Bronchial epithelial cell (primary cell): ENCODE data around the gene OR13C9. TPM values are rescaled to one million over a fixed set of nuclear protein-coding genes. Genes with fewer than 3 reads are reported as not detected.
"Not testable (repeated sequence)": the region's sequence is repeated elsewhere in the genome, so short reads cannot be mapped to it uniquely, and the experiment has no call there.

Experiments
- DNase-seq: peaks from one replicate; pipeline ENCODE4 v3.0.0-alpha.2; 2010; ENCODE audit warnings: low read depth
- FAIRE-seq: peaks from 2 replicates; lab custom pipeline; 2011; peaks lifted over from hg19 to GRCh38; lab: Jason Lieb, UNC
- H3K27me3 ChIP-seq: 2 replicates; pipeline ENCODE4 v1.5.1; 2011; ENCODE audit warnings: low read length; ENCODE audit not compliant: control insufficient read depth, insufficient read depth
- H3K36me3 ChIP-seq: 2 replicates; pipeline ENCODE4 v1.5.1; 2011; ENCODE audit warnings: low read length; ENCODE audit not compliant: control insufficient read depth, insufficient read depth
- H3K4me3 ChIP-seq: 2 replicates; pipeline ENCODE4 v1.5.1; 2011; ENCODE audit warnings: mild to moderate bottlenecking, low read depth, low read length, control low read depth
- CTCF ChIP-seq: IDR thresholded peaks from 2 replicates; pipeline ENCODE4 v1.5.1; 2011; ENCODE audit warnings: mild to moderate bottlenecking, moderate library complexity, low read length, control low read depth, inconsistent platforms; ENCODE audit not compliant: insufficient read depth, severe bottlenecking
- total RNA-seq: library from RNA; depleted of rRNA; stranded (reverse); fragments of >200 nt; gene quantifications from 2 replicates; pipeline ENCODE4 v1.2.1, GENCODE V29; 2014

The OR13C9 gene, protein sequence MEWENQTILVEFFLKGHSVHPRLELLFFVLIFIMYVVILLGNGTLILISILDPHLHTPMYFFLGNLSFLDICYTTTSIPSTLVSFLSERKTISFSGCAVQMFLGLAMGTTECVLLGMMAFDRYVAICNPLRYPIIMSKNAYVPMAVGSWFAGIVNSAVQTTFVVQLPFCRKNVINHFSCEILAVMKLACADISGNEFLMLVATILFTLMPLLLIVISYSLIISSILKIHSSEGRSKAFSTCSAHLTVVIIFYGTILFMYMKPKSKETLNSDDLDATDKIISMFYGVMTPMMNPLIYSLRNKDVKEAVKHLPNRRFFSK
- total RNA-seq, result not detected in 2 replicates

- no peak for FAIRE-seq
- TF ChIP-seq CTCF, result no peak
- H3K36me3 ChIP-seq, result no peaks in the 10 kb centered on the region
- H3K4me3 ChIP-seq, result no peak within 1 kb of the TSS
- DNase-seq, result no peak
- no peaks in the 10 kb centered on the region for H3K27me3 ChIP-seq
Observed at GRCh38 chr9:104618104-104618503, at the start of gene OR13C9. OR13C9 (minus strand) TSS chr9:104618204; CDS start chr9:104618204, 0 bp downstream.

DNA sequence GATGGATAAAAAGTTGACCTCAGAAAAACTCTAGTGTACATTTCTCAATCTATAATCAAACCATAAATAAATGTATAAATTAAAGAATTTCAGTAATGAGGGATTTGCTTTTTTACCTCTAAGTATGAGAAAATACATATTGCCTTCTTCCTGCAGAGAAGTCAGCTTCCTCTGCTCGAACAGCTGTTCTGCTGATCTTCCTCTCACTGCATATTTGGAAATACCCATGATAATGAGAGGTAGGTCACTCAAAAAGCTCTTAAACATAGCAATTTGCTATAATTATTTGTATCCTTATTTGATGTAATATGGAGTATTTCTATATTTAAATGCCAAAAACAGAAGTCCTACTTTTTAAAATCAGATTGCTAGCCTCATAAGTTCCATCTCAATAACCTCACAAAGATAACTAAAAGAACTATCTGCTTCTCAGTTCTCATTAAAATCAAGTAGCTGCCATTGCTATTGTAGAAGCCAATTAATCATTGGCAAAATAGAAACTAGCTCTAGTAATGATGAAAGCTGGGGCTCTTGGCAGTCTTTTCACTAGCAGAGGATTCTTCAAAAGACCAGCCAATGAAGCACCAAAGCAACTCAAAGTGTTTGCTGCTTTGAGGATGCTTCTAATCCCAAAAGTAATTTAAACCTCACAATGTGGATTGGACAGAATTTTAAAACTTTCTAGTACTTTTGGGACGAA is 40.6 kb upstream of the OR13C9 start:
- Histone ChIP-seq H3K36me3 (no peaks in the 10 kb centered on the region), H3K4me3 (no peak overlapping the region), H3K27me3 (no peaks in the 10 kb centered on the region)
- TF ChIP-seq CTCF, result no peak
- no peak for FAIRE-seq
- DNase-seq, result no peak

DNA sequence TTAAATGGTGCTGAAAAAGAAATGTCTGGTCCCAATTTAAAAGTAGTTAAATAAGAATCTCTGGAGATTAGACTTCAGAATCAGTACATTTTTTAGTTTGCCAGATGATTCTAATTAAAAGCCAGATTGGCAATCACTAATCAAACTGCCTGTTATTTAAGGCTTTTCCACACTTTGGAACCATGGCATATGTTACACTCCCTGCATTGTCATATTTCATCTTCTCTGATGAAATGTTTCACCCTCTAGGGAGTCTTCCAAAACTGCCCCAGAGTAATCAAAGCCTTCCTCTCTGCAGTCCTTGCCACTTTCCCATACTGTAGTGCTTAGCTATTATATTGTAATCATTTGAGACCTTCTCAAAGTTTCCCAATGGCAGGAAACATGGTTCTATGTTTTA is 17.5 kb upstream of the OR13C9 start:
- DNase-seq (no peak), FAIRE-seq (no peak)
- Histone ChIP-seq H3K36me3 (no peaks in the 10 kb centered on the region), H3K27me3 (no peaks in the 10 kb centered on the region), H3K4me3 (no peak overlapping the region)
- no peak for TF ChIP-seq CTCF

DNA sequence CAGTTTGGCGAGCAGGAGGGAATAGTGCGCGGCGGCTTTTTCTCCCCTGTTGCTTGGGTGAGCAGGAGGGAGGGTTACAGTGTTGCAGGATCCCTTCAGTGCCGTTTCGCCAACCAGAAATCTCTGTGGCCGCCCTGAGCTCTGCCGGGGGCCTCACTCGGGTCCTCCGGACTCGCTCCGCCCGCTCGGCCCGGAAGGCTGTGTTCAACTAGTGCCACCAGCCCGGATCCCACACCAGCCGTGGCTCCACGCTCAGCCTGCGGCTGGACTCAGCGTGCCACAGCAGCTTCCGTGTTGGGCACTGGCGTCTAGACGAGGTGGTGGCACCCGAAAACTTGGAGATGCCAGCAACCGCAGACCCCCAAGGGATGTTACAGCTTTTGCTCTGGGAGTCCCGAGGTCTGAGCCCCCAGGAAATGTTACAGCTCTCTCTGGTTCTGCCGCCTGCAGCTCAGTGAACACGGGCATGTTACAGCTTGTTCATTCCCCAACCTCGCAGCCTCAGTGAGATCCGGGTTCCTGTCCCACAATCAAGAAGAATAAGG is 16.0 kb upstream of the OR13C9 start:
- TF ChIP-seq CTCF, result no peak
- H3K4me3 ChIP-seq, result no peak overlapping the region
- no peaks in the 10 kb centered on the region for H3K27me3 ChIP-seq
- no peak for FAIRE-seq
- DNase-seq, result no peak
- H3K36me3 ChIP-seq, result no peaks in the 10 kb centered on the region

DNA sequence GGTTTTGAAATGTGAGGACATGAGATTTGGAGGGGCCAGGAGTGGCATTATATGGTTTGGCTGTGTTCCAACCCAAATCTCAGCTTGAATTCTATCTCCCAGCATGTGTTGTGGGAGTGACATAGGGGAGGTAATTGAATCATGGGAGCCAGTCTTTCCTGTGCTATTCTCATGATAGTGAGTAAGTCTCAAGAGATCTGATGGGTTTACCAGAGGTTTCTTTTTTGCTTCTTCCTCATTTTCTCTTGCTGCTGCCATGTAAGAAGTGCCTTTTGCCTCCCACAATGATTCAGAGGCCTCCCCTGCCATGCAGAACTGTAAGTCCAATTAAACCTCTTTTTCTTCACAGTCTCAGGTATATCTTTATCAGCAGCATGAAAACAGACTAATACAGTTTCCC is 8.0 kb upstream of the OR13C9 start:
- DNase-seq, FAIRE-seq, H3K27me3 ChIP-seq, H3K4me3 ChIP-seq, H3K36me3 ChIP-seq: not testable (repeated sequence)

- DNase-seq, result no peak
- TF ChIP-seq CTCF, result no peak
- Histone ChIP-seq H3K4me3 (no peak overlapping the region), H3K36me3 (no peaks in the 10 kb centered on the region), H3K27me3 (no peaks in the 10 kb centered on the region)
- no peak for FAIRE-seq
Observed at GRCh38 chr9:104617418-104617817, 586 bp downstream of the OR13C9 start.
